Cardiac fibroblast (primary cell): Measurements from ENCODE around the gene NENF.
A peak's percentile ranks its signal among the peaks of the same experiment; 100 is the strongest.
"Not testable (repeated sequence)": the region's sequence is repeated elsewhere in the genome, so short reads cannot be mapped to it uniquely, and the experiment has no call there.

Experiments used
- DNase-seq, 2 donors: peaks; one replicate each; pipeline versions ENCODE4 v3.0.0 to v3.0.0-alpha.2; 2010; ENCODE audit warnings: low read depth in 2 of 2
- H3K4me3 ChIP-seq, 2 donors: replicated peaks in 1 of 2; 1 replicate in 1 of 2; 2 replicates in 1 of 2; pipeline ENCODE4 v1.5.1; 2011; ENCODE audit warnings: low read depth in 2 of 2, low read length in 2 of 2, mild to moderate bottlenecking in 2 of 2, moderate library complexity in 1 of 2
- CTCF ChIP-seq: IDR thresholded peaks from one replicate; pipeline ENCODE4 v1.5.1; 2011; ENCODE audit warnings: low read depth, mild to moderate bottlenecking, low read length, inconsistent platforms

NENF gene

GRCh38 chr1:212479188-212479587 is 46.5 kb downstream of the NENF start:
- no peak for DNase-seq
- H3K4me3 ChIP-seq, result no peak overlapping the region
- no peak for TF ChIP-seq CTCF

GRCh38 chr1:212480711-212481437 is 48.2 kb downstream of the NENF start:
- not testable (repeated sequence) for H3K4me3 ChIP-seq, DNase-seq

- no peak overlapping the region for H3K4me3 ChIP-seq
- TF ChIP-seq CTCF, result no peak
- DNase-seq, result peak in 1 of 2 donors; percentile 35
Measured at GRCh38 chr1:212481438-212481767, 48.7 kb downstream of the NENF start.

- no peak overlapping the region for H3K4me3 ChIP-seq
- TF ChIP-seq CTCF, result no peak
- DNase-seq, result peak in 1 of 2 donors; percentile 22
Measured at GRCh38 chr1:212482006-212482636, 49.4 kb downstream of the NENF start.

- no peak overlapping the region for H3K4me3 ChIP-seq
- TF ChIP-seq CTCF, result no peak
- DNase-seq, result peak; percentile 13 to 78
Measured at GRCh38 chr1:212482637-212483441, 50.1 kb downstream of the NENF start.

GRCh38 chr1:212484701-212485570 is 52.2 kb downstream of the NENF start:
- peak; percentile 13 to 82 for DNase-seq
- H3K4me3 ChIP-seq, result no peak overlapping the region
- no peak for TF ChIP-seq CTCF
